GM23248 (cell line): Measurements from ENCODE around the gene DLX6.

Experiments
- EZH2 ChIP-seq: fragments of 200-600 bp; sonication (generic); IDR thresholded peaks from 2 replicates; pipeline ENCODE4 v1.6.1; 2018; ENCODE audit warnings: antibody characterized with exemption, mild to moderate bottlenecking; ENCODE audit not compliant: insufficient read depth, poor library complexity, severe bottlenecking
- EZH2phosphoT487 ChIP-seq: fragments of 200-600 bp; sonication (generic); IDR thresholded peaks from 2 replicates; pipeline ENCODE4 v1.6.1; 2018; ENCODE audit warnings: antibody characterized with exemption, moderate library complexity, mild to moderate bottlenecking, low read depth; ENCODE audit not compliant: insufficient read depth

- TF ChIP-seq EZH2 (no peak), EZH2phosphoT487 (no peak)
Observed at GRCh38 chr7:96976106-96976505, 29.2 kb upstream of the DLX6 start.
